A673 (cell line): ENCODE results near the gene HDDC3. TPM values are rescaled to one million over a fixed set of nuclear protein-coding genes. Genes with fewer than 3 reads are reported as not detected.

Experiments
- BruUV-seq: library from RNA; stranded (reverse); fragments of 400-500 nt; replicated peaks from 2 replicates; lab custom pipeline; 2021; lab: Mats Ljungman, UMichigan
- CTCF ChIA-PET: fragments of 300-600 bp; sonication (Branson Sonifier 250); formaldehyde crosslinking; loops from one replicate; lab custom pipeline; 2022; ENCODE audit warnings: antibody characterized with exemption; lab: Charles Lee
- POLR2A ChIA-PET: fragments of 300-600 bp; sonication (Branson Sonifier 250); formaldehyde crosslinking; loops from one replicate; lab custom pipeline; 2022; ENCODE audit warnings: antibody characterized with exemption; ENCODE audit not compliant: low non-redundant PET; lab: Charles Lee
- DNase-seq: peaks from one replicate; pipeline ENCODE4 v3.0.0-alpha.2; 2015; ENCODE audit warnings: low spot score
- H3K27ac ChIP-seq: fragments of 200-600 bp; sonication (generic); 2 replicates; pipeline ENCODE4 v1.5.1; 2016; ENCODE audit warnings: mixed run types, low read depth, mild to moderate bottlenecking, mixed read lengths, antibody characterized with exemption, low read length; ENCODE audit not compliant: poor library complexity, severe bottlenecking
- H3K27me3 ChIP-seq: fragments of 200-600 bp; sonication (generic); replicated peaks from 2 replicates; pipeline ENCODE4 v1.6.1; 2017; ENCODE audit warnings: mixed run types, low read depth, mild to moderate bottlenecking, mixed read lengths, antibody characterized with exemption, low read length; ENCODE audit not compliant: insufficient read depth, poor library complexity
- H3K36me3 ChIP-seq: fragments of 200-600 bp; sonication (generic); 2 replicates; pipeline ENCODE4 v1.6.1; 2016; ENCODE audit warnings: mixed run types, mild to moderate bottlenecking, mixed read lengths, antibody characterized with exemption, low read length; ENCODE audit not compliant: insufficient read depth, poor library complexity, severe bottlenecking
- H3K4me1 ChIP-seq: fragments of 200-600 bp; sonication (generic); 2 replicates; pipeline ENCODE4 v1.6.1; 2017; ENCODE audit warnings: mixed run types, mild to moderate bottlenecking, mixed read lengths, antibody characterized with exemption, low read length; ENCODE audit not compliant: insufficient read depth, poor library complexity, severe bottlenecking
- H3K4me3 ChIP-seq: fragments of 200-600 bp; sonication (generic); 2 replicates; pipeline ENCODE4 v1.5.1; 2016; ENCODE audit warnings: low read depth, mixed run types, mild to moderate bottlenecking, mixed read lengths, low read length; ENCODE audit not compliant: poor library complexity, severe bottlenecking
- H3K9me3 ChIP-seq: fragments of 200-600 bp; sonication (generic); 2 replicates; pipeline ENCODE4 v1.6.1; 2016; ENCODE audit warnings: mixed run types, low read depth, mild to moderate bottlenecking, mixed read lengths, antibody characterized with exemption, low read length; ENCODE audit not compliant: poor library complexity, severe bottlenecking
- EZH2 ChIP-seq: fragments of 200-600 bp; sonication (generic); IDR thresholded peaks from 2 replicates; pipeline ENCODE4 v1.6.1; 2017; ENCODE audit warnings: borderline replicate concordance, low read depth, mild to moderate bottlenecking, mixed read lengths, antibody characterized with exemption, low read length; ENCODE audit not compliant: poor library complexity, severe bottlenecking
- intact Hi-C: fragments of 100-400 bp; cut with micrococcal nuclease; formaldehyde crosslinking; loops from one replicate; pipeline ENCODE4 v1.10.0; 2022; ENCODE audit not compliant: unreplicated experiment
- total RNA-seq: library from RNA; stranded (reverse); gene quantifications from 2 replicates; pipeline ENCODE4 v1.2.3, GENCODE V29; 2021
- TF ChIP-seq, protein P1 (sequence below): fragments of 300-800, 200-600 bp; sonication (generic); conservative IDR thresholded peaks from 2 replicates; pipeline ENCODE4 v1.5.1; 2017; ENCODE audit warnings: low read depth, mild to moderate bottlenecking, antibody characterized with exemption, low read length, moderate library complexity, mixed read lengths

Gene HDDC3
- total RNA-seq, 1 experiment from 2014 or later: 23.9 TPM

DNA sequence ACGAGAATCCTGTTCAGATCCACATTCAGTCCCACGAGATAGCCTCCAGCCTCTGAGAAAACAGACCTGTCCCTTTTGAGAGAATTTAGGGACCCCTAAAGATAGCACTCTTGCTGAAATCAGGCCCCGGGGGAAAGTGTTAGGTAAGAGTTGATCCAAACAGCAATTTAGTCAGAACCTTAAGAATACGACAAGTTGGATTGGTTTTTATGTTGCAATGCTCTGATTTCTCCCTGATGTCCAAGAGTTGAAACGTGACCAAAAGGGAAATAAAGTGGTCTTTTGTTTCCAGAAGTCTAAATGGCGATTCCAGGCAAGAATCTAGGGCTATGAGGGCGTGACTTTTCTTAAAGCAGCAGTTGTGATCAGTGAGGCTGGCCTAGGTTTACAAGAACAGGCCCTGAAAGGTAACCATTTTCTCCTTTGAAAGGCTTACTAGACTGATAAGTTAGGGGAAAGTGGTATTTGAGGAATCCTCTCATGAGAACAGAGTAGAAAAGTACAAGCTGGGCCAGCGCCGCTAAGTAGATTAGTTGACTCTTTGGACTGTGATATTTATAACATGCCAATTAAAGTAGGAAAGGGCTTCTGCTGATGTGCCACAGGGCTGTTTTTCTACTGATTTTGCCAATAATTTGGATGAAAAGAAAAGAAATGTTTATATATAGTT lies 24.4 kb downstream of the HDDC3 start:
- TF ChIP-seq, protein P1, sequence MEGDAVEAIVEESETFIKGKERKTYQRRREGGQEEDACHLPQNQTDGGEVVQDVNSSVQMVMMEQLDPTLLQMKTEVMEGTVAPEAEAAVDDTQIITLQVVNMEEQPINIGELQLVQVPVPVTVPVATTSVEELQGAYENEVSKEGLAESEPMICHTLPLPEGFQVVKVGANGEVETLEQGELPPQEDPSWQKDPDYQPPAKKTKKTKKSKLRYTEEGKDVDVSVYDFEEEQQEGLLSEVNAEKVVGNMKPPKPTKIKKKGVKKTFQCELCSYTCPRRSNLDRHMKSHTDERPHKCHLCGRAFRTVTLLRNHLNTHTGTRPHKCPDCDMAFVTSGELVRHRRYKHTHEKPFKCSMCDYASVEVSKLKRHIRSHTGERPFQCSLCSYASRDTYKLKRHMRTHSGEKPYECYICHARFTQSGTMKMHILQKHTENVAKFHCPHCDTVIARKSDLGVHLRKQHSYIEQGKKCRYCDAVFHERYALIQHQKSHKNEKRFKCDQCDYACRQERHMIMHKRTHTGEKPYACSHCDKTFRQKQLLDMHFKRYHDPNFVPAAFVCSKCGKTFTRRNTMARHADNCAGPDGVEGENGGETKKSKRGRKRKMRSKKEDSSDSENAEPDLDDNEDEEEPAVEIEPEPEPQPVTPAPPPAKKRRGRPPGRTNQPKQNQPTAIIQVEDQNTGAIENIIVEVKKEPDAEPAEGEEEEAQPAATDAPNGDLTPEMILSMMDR: no peak
- TF ChIP-seq EZH2: no peak
- POLR2A ChIA-PET: no interaction called here
- Histone ChIP-seq H3K36me3 (peaks cover 72% of the 10 kb centered on the region), H3K9me3 (no peaks in the 10 kb centered on the region), H3K27me3 (no peaks in the 10 kb centered on the region), H3K27ac (no peak overlapping the region), H3K4me3 (no peak overlapping the region), H3K4me1 (peaks cover 5% of the 10 kb centered on the region)
- no TSS peak for BruUV-seq
- intact Hi-C loops: loop anchor here (10.0 kb wide), 1 partner anchor 367 kb away; no protein-coding TSS in a partner anchor
- CTCF ChIA-PET: no interaction called here
- DNase-seq: no peak

GRCh38 chr15:90907051-90907660 lies 25.2 kb downstream of the HDDC3 start:
- Histone ChIP-seq H3K27ac (no peak overlapping the region), H3K36me3 (peaks cover 64% of the 10 kb centered on the region), H3K27me3 (no peaks in the 10 kb centered on the region), H3K9me3 (no peaks in the 10 kb centered on the region), H3K4me1 (peaks cover 5% of the 10 kb centered on the region), H3K4me3 (no peak overlapping the region)
- ChIA-PET CTCF (no interaction called here), POLR2A (no interaction called here)
- intact Hi-C loops: loop anchor here (10.0 kb wide), 1 partner anchor 368 kb away; no protein-coding TSS in a partner anchor
- TF ChIP-seq, protein P1: no peak
- no peak for TF ChIP-seq EZH2
- no TSS peak for BruUV-seq
- no peak for DNase-seq

GRCh38 chr15:90906181-90906849 lies 26.0 kb downstream of the HDDC3 start:
- H3K9me3 ChIP-seq: no peaks in the 10 kb centered on the region
- H3K36me3 ChIP-seq: peaks cover 56% of the 10 kb centered on the region
- intact Hi-C loops: loop anchor here (10.0 kb wide), 1 partner anchor 368 kb away; no protein-coding TSS in a partner anchor
- TF ChIP-seq EZH2: no peak
- TF ChIP-seq, protein P1: no peak
- H3K27ac ChIP-seq: no peak overlapping the region
- no peak for DNase-seq
- POLR2A ChIA-PET: no interaction called here
- peaks cover 10% of the 10 kb centered on the region for H3K4me1 ChIP-seq
- no peaks in the 10 kb centered on the region for H3K27me3 ChIP-seq
- H3K4me3 ChIP-seq: no peak overlapping the region
- BruUV-seq: no TSS peak
- CTCF ChIA-PET: no interaction called here
